HG02885 (cell line): ENCODE measurements around the gene NFIA.

ENCODE experiments used
- ATAC-seq: cut with Tn5 transposase; IDR thresholded peaks from one replicate; pipeline ENCODE4 v1.9.1; 2021; ENCODE audit warnings: mild to moderate bottlenecking; ENCODE audit not compliant: unreplicated experiment, poor library complexity

Gene NFIA

DNA sequence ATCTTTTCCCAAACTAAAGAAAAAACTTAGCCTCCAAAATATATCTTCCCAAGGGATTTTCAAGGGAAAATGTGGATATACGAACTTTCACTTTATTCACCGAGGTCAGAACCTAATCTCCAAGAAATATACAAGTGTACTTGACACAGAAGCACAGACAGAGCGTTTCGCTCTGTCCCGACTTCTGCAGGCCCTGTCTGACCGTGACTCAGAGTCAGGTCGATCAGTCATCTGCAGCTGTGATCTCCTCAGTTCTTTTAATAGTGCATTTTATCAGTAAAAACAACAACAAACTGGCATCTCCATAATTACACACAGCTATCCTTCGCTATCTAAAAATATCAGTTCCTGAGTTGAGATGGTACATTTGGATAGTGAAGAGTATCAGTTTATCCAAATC, 416.0 kb downstream of the NFIA start:
- ATAC-seq = no peak

DNA sequence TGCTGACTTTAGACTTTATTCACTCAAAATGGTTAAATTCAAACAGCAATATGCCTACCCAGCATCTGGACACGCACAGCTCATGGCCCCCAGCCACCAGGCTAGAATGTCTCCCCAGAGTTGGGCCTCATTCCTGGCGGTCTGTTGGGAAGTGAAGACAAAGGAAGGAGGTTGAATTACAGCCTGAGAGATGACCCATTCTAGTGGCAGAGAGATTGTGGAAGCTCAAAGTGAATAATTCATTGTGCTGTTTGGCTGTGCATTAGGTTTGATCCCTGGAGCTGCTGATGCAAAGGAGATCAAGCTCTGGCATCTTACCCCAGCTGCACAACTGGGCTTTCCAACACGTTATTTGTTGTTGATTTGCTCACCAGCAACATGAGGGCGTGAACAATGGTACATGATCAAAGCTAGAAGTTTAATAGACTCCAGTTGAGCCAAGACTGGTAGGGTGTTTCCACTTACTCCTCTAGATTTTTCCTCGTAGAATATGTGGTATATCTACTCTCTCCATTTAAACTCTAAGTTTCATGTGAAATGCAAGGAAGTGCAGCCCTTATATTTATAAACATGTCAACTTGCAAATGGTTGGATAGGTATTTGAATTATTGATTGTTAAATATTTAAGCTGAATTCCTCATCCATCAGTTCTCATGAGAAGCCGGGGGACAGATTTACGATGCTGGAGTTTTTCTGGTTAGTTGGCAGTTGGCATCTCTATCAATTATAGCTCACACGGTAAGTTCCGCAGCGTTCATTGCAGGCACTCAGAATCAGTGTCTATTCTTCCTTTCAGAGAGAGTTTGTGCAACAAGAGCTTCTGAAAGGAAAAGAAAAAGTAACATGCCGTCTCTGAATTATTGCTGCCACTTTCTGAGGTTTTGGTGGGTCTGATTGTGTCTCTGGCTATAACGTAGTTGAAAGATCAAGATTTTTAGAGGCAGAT, 419.9 kb downstream of the NFIA start:
- no peak for ATAC-seq

DNA sequence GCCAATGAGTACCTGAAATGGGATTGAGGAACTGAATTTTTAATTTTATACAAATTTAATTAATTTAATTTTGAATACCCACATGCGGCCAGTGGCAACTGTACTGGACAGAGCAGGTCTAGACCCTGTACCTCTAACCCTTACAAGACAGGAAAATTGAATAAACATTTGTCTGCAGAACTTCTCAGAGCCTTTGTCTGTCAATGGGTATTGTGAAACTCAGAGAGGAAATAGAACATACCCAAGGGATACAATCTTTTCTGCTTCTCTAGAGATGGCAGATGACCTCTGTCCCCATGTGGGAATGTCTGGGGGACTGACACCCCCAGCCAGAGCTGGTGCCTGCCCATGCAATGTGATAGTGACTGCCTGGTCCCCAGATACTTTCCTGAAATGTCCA, 421.9 kb downstream of the NFIA start:
- ATAC-seq = no peak

DNA sequence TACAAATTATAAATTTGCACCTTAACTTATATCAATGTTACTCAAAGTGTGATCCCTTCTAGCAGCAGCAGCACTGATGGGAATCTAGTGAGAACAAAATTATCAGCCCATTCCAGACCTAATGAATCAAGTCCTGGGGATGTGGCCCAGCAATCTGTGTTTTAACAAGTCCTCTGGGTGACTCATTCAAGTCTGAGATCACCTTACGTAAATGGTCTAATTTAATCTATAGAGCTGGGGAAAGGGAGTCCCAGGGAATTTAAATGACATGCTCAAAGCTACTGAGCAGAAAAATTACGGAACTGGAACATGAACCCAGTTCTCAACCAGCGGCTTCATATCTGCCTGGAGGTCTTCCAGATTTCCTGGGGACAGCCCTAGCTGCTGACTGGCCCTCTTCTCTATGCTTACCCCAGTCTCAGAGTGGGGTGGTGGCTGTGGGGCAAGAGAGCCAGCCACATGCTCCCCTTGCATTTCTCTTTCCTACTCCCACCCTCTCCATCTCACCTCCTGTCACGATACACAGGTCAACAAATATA, 422.6 kb downstream of the NFIA start:
- no peak for ATAC-seq

DNA sequence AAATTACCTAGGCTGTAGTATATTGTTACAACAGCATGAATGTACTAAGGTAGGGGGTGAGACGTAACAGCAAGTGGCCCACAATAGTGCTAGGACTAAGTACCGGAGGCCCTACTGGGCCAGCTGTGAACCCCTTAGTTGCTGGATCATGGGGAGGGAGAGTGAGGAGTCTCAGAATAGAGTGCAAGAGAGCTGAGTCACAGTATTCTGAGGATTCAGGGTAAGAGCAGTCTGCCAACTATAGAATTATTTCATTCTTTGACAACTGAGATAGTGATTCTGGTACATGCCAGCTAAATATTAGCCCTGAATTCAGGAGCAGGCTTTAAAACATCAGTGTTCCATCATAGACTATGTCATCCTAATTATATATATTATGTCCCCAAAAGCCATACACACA, 423.9 kb downstream of the NFIA start:
- no peak for ATAC-seq

DNA sequence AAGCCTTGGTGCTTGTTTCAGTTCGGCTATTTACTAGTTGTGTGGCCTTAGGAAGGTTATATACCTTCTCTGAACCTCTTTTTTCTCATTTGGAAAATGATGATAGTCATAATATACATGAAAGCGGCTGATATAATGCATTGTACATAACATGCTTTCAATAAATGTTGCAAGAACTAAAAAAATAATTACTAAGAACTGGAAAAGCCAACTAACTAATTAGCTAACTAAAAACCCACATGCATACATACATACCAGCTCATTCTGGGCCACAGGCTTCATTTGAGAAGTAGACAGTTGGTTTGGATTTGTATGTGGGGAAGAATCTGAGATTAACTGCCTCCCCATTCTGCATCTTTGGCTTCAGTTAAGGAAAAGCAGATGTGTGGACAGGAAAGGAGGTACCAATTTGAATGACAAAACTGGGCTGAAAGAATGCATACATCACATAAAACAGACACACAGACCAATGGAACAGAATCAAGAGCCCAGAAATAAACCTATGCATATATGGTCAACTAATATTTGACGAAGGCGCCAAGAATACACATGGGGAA, 424.7 kb downstream of the NFIA start:
- no peak for ATAC-seq
